SIG-M5 (cell line): ENCODE measurements around the gene MAGI2.
"Not testable (repeated sequence)": the region's sequence is repeated elsewhere in the genome, so short reads cannot be mapped to it uniquely, and the experiment has no call there.

Experiments used
- DNase-seq: peaks from one replicate; lab custom pipeline; 2025; lab: John Stamatoyannopoulos, UW

Gene MAGI2

DNA sequence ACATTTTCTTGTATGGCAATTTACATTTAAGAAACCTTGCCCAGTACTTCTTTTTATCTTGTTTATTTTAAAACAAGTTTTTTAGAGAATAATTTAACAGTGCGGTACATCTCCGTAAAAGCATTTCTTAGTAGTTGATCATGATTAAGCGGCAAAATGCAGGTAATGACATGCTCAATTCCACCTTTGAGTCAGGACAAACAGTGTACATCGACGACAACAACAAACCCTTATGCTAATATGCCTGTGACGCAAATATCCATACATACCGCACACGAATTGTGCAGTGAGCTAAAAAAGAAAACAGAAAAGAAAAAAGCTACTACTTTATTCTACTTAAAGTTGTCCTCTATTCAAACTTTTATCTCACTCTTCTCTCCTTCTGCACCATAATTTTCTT, 1.9 kb downstream of the MAGI2 start:
- no peak for DNase-seq

GRCh38 chr7:79442766-79443165, 10.7 kb downstream of the MAGI2 start:
- not testable (repeated sequence) for DNase-seq

- DNase-seq, result no peak
These were observed 17.1 kb downstream of the MAGI2 start for GRCh38 chr7:79436378-79436777.

GRCh38 chr7:79434867-79435266, 18.6 kb downstream of the MAGI2 start:
- no peak for DNase-seq

GRCh38 chr7:79434098-79434497, 19.4 kb downstream of the MAGI2 start:
- DNase-seq, result no peak

DNA sequence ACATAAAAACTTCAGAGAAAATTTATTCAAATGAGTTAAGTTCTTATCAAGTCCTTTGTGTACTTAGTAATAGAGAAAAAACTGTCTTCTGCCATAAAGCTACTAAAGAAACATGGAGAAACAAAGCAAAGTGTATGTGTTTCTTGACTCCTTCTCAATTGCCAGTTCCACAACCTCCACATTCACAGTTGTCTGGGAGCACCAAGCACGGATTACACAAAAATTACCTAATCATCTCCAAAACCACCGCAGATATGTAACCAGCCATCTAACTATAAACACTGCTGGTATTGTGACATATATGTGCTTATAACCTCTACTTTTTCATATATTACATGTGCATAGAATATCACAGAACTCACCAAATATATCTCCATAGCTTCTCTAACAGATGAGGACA, 23.1 kb downstream of the MAGI2 start:
- DNase-seq, result no peak

DNA sequence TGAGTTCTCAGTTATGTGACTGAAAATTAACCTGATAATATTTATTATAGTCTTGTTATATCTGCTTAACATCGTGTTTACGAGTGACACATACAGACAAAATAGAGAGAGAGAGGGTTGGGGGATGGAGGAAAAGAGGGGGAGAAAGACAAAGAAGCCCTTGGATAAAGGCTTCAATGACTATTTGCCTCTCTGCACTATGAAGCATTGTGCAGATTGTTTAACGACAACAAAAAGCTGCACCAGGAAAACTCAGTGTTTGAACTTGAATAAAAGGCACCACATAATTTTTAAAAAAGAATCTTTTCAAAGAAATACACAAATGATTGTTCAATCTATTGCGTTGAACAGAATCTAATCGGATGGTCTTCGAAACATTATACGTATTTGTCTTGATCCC, 27.8 kb downstream of the MAGI2 start:
- DNase-seq, result no peak

DNA sequence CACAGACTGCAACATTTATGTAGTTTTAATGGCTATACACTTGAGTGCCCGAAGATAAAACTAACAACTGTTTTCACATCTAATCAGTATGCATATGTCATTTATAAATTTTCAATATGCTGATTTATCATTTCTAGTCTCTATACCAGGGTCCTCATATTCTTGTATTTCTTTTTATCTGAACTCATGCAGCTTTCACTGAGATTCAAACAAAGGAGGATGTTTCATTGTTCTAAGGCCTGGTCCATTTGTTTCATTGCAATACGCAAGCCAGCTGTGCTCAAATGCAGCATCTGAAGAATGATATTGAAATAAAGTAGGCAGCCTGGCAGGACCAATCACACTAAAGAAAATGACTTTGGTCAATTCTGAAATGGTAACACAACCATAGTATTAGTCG, 31.7 kb downstream of the MAGI2 start:
- no peak for DNase-seq

DNA sequence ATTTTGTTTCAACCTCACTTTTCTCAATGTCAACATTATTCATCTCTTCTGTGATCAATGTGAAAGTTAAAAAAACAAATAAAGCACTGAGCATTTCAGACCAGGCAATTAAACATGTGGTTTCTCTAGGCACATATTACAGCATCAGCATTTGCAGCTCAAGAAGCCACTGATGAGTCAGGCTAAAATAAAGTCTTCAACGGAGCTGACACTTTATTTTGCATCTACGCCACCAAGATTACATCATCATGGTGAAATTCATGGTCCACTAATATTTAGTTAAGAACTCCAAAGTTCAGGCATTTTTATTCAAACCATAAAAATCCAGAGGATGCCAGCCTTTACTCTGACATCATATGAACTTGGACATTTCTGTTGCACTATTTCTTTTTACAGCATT, 33.0 kb downstream of the MAGI2 start:
- no peak for DNase-seq

DNA sequence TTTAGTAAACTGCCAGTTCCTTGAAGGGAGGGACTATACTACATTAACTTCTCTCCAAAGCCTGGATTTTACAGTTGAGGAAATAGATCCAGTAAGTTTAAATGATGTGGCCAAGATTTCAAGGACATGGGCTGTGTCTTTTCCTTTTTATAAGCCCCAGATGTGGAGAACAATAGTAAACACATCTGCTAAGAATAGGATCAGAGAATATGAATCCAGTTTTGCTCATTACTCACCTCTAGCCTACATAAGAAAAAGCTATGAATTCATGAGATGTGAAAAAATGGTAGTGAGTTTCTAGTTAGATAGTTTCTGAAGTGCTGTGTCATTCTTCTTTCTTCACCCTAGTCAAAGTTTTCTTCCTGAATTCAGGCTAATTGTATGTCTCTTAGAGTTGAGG, 38.6 kb downstream of the MAGI2 start:
- DNase-seq, result no peak

- no peak for DNase-seq
These were observed 40.6 kb downstream of the MAGI2 start for GRCh38 chr7:79412915-79413314.

DNA sequence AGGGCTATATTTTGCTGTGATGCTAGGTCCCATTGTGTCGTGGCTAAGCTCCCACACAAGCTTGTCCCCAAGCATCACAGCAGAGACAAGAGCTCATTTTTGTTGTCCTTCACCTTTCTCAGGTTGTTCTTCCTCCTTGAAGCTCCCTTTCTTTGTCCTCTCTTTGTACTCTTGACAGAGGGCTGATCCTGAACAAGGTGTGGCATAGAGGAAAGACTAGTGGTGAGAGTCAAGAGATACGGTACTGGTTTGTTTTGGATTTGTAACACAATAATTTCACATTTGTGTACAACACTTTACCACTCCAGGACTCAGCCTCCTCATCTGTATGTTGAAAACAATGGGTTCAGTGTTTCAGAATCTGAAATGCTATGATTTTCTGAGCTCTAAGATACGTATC, 41.0 kb downstream of the MAGI2 start:
- no peak for DNase-seq

GRCh38 chr7:79410345-79410744, 43.1 kb downstream of the MAGI2 start:
- no peak for DNase-seq

DNA sequence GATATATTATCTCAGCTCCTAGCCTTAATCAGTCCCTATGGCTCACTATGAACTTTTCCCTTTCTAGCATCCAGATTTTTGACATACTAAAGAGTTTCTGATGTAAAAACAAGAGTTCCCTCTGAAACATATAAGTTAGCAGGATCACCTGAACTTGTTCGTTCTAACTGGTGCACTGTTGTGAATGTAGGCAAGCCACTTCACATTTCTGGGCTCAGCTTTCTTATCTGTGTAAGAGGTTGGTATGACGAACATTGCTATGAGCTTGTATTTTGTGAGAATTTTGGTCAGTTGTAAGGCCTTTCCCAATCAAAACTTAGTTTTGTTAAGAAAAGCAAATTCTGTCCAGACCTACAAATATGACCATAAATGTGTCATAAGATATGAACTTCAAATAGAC, 46.1 kb downstream of the MAGI2 start:
- DNase-seq, result no peak

GRCh38 chr7:79406371-79406770, 47.1 kb downstream of the MAGI2 start:
- no peak for DNase-seq

DNA sequence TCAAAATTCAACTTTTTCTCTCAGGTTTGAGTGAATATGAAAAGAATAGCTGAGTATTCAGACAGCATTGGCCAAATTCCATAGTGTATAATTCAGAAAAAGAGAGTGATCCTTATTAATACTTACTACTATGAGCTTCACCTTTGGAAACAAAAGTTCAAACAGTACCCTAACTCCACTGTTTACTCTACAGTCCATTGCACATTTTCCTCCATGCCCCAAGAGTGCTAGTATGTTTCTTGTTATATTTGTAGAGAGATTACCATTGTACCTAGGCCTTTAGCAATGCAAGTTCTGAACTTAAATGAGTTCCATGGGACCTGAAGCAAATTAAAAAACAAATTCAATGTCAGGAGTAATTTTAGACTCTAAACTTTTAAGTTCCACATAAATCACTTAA, 48.1 kb downstream of the MAGI2 start:
- no peak for DNase-seq

- DNase-seq, result no peak
These were observed 49.6 kb downstream of the MAGI2 start for GRCh38 chr7:79403879-79404278.

DNA sequence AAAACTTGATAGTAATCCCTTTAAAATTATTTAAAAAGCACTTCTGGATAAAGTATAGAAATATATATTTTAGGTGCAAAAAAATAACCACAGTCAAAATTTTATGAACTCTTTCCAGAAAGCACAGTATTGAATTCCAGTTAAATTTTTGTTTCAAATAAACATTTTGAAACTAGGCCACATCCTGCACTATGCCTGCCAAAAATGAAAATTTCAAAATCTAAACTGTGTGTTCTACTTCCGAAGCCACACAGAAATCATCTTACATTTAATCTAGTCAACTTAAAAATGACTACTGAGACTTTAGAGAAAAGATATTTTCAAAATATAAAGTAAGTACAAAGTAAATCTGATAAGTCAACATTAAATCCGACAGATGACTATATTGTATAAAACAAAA, 50.0 kb downstream of the MAGI2 start:
- DNase-seq, result no peak

- no peak for DNase-seq
These were observed 52.2 kb downstream of the MAGI2 start for GRCh38 chr7:79401254-79401653.

GRCh38 chr7:79400222-79400621, 53.2 kb downstream of the MAGI2 start:
- no peak for DNase-seq

- no peak for DNase-seq
These were observed 55.2 kb downstream of the MAGI2 start for GRCh38 chr7:79398138-79398749.

DNA sequence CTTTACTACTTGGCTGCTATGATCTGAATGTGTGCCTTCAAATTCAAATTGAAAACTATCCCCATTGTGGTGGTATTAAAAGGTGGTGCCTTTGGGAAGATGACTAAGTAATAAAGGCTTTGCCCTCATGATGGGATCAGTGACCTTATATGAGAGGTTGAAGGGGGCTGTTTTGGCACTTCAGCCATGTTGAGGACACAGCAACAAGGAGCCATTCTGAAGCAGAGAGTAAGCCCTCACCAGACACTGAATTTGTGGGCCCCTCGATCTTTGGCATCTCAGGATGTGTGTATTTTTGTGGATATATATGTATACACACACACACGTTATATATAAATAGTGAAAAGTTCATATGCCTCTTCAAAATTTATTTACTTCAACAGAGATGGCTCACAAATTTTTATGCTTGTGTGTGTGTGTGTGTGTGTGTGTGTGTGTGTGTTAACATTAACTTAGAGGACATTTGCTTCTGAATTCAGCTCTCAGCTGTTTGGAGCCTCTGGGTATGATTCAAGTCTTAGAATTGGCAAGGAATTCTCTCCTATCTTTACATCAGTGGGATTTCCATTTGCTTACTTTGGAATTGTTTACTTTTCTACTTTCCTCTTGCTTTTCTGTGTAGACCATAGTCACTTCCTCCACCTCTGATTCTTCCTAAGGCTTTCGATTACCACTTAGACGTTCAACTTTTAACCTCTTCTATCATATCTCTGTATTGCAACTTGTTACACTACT, 66.6 kb downstream of the MAGI2 start:
- no peak for DNase-seq

DNA sequence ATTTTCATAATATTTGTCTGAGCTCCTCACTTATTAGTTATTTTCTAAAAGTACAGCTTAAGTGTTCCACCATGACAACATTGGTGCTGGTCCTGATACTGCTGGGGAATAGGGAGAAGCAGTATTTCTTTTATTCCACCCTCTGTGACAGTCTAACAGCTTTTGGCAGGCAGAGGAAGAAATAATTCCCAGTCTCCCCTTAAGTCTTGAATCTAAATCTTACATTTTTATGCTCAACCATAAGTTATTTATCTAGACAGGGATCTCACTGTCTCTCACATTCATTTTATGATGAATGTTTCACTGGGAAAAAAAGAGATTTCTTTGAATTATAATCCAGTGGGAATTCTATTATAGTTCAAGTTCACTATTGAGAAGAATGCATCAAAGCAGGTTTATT, 71.5 kb downstream of the MAGI2 start:
- DNase-seq, result no peak

- DNase-seq, result no peak
These were observed 76.4 kb downstream of the MAGI2 start for GRCh38 chr7:79377097-79377496.
